SK-N-SH treated with all-trans-retinoic acid at 6 μM for 48 hours (cell line): Measurements from ENCODE around the gene CLUH.

Experiments used
- ATAC-seq: fragments of 200-7000 bp; cut with Tn5 transposase; 3 replicates; pipeline ENCODE4 v1.9.1; 2020; ENCODE audit warnings: mild to moderate bottlenecking, moderate library complexity
- ARNTL ChIP-seq: fragments of 450-650 bp; formaldehyde crosslinking; IDR thresholded peaks from 2 replicates; pipeline ENCODE4 v1.5.0; 2020; ENCODE audit warnings: low read depth, mild to moderate bottlenecking, moderate library complexity, borderline replicate concordance
- BACH2 ChIP-seq: fragments of 250-450 bp; sonication (Bioruptor Pico); IDR thresholded peaks from 2 replicates; pipeline ENCODE4 v1.9.0; 2021; ENCODE audit warnings: mild to moderate bottlenecking, borderline replicate concordance
- CSDC2 ChIP-seq: fragments of 250-450 bp; sonication (Bioruptor Pico); IDR thresholded peaks from 2 replicates; pipeline ENCODE4 v1.5.0; 2020; ENCODE audit warnings: mild to moderate bottlenecking, moderate library complexity
- ESRRG ChIP-seq: fragments of 250-450 bp; sonication (Bioruptor Pico); IDR thresholded peaks from 2 replicates; pipeline ENCODE4 v1.6.1; 2021; ENCODE audit warnings: mild to moderate bottlenecking
- GLIS3 ChIP-seq: fragments of 250-450 bp; sonication (Bioruptor Pico); IDR thresholded peaks from 2 replicates; pipeline ENCODE4 v1.5.0; 2020; ENCODE audit warnings: mild to moderate bottlenecking, moderate library complexity
- ISL1 ChIP-seq: fragments of 250-450 bp; sonication (Bioruptor Pico); IDR thresholded peaks from 2 replicates; pipeline ENCODE4 v2.1.2; 2022; ENCODE audit warnings: mild to moderate bottlenecking, moderate library complexity
- OSR1 ChIP-seq: fragments of 250-450 bp; sonication (Bioruptor Pico); IDR thresholded peaks from 2 replicates; pipeline ENCODE4 v1.8.0; 2022; ENCODE audit warnings: moderate library complexity, mild to moderate bottlenecking, inconsistent platforms
- PPARA ChIP-seq: fragments of 250-450 bp; sonication (Bioruptor Pico); IDR thresholded peaks from 2 replicates; pipeline ENCODE4 v1.5.0; 2020; ENCODE audit warnings: mild to moderate bottlenecking, borderline replicate concordance
- RARB ChIP-seq: fragments of 250-450 bp; sonication (Bioruptor Pico); IDR thresholded peaks from 2 replicates; pipeline ENCODE4 v1.8.0; 2021; ENCODE audit warnings: mild to moderate bottlenecking, moderate library complexity
- SNAI2 ChIP-seq: fragments of 250-450 bp; sonication (Bioruptor Pico); IDR thresholded peaks from 2 replicates; pipeline ENCODE4 v1.5.0; 2020; ENCODE audit warnings: mild to moderate bottlenecking, moderate library complexity
- TCF4 ChIP-seq: fragments of 250-450 bp; sonication (Bioruptor Pico); IDR thresholded peaks from 2 replicates; pipeline ENCODE4 v1.8.0; 2021; ENCODE audit warnings: mild to moderate bottlenecking, moderate library complexity, borderline replicate concordance
- TOX ChIP-seq: fragments of 250-450 bp; sonication (Bioruptor Pico); IDR thresholded peaks from 2 replicates; pipeline ENCODE4 v1.8.0; 2021; ENCODE audit warnings: mild to moderate bottlenecking, moderate library complexity, borderline replicate concordance
- ZC3H10 ChIP-seq: fragments of 250-450 bp; sonication (Bioruptor Pico); IDR thresholded peaks from 2 replicates; pipeline ENCODE4 v1.5.1; 2021; ENCODE audit warnings: mild to moderate bottlenecking, moderate library complexity
- ZFP3 ChIP-seq: fragments of 250-450 bp; sonication (Bioruptor Pico); IDR thresholded peaks from 2 replicates; pipeline ENCODE4 v1.5.0; 2020; ENCODE audit warnings: mild to moderate bottlenecking, moderate library complexity
- ZFP30 ChIP-seq: fragments of 450-650 bp; formaldehyde crosslinking; IDR thresholded peaks from 2 replicates; pipeline ENCODE4 v1.5.0; 2022; ENCODE audit warnings: mild to moderate bottlenecking, moderate library complexity
- ZNF565 ChIP-seq: fragments of 450-650 bp; formaldehyde crosslinking; conservative IDR thresholded peaks from 2 replicates; pipeline ENCODE4 v1.5.0; 2020; ENCODE audit warnings: low read depth, mild to moderate bottlenecking, moderate library complexity
- ZNF8 ChIP-seq: fragments of 450-650 bp; formaldehyde crosslinking; IDR thresholded peaks from 2 replicates; pipeline ENCODE4 v1.5.0; 2020; ENCODE audit warnings: mild to moderate bottlenecking, moderate library complexity
- TF ChIP-seq, protein P1 (sequence below): fragments of 250-450 bp; sonication (Bioruptor Pico); IDR thresholded peaks from 2 replicates; pipeline ENCODE4 v1.8.0; 2021; ENCODE audit warnings: low read depth, mild to moderate bottlenecking, moderate library complexity, borderline replicate concordance
- TF ChIP-seq, protein P2 (sequence below): fragments of 250-450 bp; sonication (Bioruptor Pico); IDR thresholded peaks from 2 replicates; pipeline ENCODE4 v1.5.0; 2020; ENCODE audit warnings: mild to moderate bottlenecking, moderate library complexity
- TF ChIP-seq, protein P3 (sequence below): fragments of 250-450 bp; sonication (Bioruptor Pico); IDR thresholded peaks from 2 replicates; pipeline ENCODE4 v1.5.1; 2021; ENCODE audit warnings: mild to moderate bottlenecking, moderate library complexity
- TF ChIP-seq, protein P4 (sequence below): fragments of 250-450 bp; sonication (Bioruptor Pico); IDR thresholded peaks from 2 replicates; pipeline ENCODE4 v1.5.1; 2020; ENCODE audit warnings: low read depth, mild to moderate bottlenecking, moderate library complexity

CLUH gene

DNA sequence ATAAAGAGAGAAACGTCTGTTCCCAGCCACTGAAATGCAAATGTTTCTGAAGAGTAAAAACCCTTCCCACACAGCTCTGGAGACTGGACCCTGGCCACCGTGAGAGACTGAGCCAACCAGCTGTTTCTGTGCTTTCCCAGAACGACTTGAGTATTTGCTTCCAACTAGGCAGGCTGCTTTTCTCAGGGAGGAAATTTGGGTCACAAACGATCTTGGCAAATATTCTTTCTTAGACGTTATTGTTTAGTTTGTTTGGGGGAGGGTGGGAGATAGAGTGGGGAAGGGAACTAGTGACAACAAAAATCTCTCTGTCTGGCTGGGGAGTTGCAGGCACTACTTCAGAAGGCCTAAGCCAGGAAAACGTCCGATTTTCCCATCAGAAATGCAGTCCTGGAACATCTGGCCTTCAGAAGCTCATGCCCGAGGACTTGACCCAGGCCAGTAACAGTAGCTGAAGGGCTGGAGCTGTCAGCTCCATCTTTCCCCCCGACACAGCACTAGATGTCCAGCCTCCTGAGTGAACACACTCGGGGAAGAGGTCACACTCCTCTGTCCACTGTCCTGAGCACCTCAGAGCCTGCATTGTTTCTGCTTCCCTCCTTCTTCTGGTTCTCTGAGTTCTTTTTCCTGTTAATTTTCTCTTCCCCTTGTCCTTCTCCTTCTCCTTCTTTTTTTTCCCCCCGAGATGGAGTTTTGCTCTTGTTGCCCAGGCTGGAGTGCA, 33.9 kb upstream of the CLUH start:
- no peak for TF ChIP-seq TCF4 (CRISPR knock-in tag)
- no peak for TF ChIP-seq CSDC2 (CRISPR knock-in tag)
- TF ChIP-seq, protein P1, sequence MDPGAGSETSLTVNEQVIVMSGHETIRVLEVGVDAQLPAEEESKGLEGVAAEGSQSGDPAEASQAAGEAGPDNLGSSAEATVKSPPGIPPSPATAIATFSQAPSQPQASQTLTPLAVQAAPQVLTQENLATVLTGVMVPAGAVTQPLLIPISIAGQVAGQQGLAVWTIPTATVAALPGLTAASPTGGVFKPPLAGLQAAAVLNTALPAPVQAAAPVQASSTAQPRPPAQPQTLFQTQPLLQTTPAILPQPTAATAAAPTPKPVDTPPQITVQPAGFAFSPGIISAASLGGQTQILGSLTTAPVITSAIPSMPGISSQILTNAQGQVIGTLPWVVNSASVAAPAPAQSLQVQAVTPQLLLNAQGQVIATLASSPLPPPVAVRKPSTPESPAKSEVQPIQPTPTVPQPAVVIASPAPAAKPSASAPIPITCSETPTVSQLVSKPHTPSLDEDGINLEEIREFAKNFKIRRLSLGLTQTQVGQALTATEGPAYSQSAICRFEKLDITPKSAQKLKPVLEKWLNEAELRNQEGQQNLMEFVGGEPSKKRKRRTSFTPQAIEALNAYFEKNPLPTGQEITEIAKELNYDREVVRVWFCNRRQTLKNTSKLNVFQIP (CRISPR knock-in tag) = no peak
- TF ChIP-seq, all 23 proteins: peak for 0
- ATAC-seq = no peak

DNA sequence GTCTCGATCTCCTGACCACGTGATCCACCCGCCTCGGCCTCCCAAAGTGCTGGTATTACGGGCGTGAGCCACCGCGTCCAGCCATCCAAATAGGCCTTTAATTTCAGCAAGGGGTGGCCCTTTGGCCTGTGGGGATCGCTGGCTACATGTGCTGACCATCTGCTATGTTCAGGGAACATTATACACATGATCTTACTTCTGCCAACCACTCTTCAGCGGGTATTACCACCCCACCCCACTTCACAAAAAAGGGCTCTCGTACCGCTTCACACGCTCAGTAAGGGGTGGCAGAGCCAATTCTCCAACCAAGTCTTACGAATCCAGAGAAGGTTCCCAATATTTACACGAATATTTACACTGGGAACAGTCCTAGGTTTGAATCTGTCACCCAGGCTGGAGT, 26.1 kb upstream of the CLUH start:
- TF ChIP-seq, protein P1 (CRISPR knock-in tag) = no peak
- no peak for TF ChIP-seq ZNF565
- no peak for TF ChIP-seq ZFP3 (CRISPR knock-in tag)
- TF ChIP-seq ISL1 (CRISPR knock-in tag) = no peak
- no peak for TF ChIP-seq ESRRG
- TF ChIP-seq OSR1 (CRISPR knock-in tag) = no peak
- no peak for TF ChIP-seq ARNTL (CRISPR knock-in tag)
- TF ChIP-seq BACH2 = no peak
- TF ChIP-seq GLIS3 (CRISPR knock-in tag) = no peak
- no peak for TF ChIP-seq SNAI2 (CRISPR knock-in tag)
- TF ChIP-seq TOX (CRISPR knock-in tag) = no peak
- TF ChIP-seq TCF4 (CRISPR knock-in tag) = no peak
- TF ChIP-seq ZFP30 (CRISPR knock-in tag) = no peak
- TF ChIP-seq ZNF8 (CRISPR knock-in tag) = no peak
- TF ChIP-seq, protein P2, sequence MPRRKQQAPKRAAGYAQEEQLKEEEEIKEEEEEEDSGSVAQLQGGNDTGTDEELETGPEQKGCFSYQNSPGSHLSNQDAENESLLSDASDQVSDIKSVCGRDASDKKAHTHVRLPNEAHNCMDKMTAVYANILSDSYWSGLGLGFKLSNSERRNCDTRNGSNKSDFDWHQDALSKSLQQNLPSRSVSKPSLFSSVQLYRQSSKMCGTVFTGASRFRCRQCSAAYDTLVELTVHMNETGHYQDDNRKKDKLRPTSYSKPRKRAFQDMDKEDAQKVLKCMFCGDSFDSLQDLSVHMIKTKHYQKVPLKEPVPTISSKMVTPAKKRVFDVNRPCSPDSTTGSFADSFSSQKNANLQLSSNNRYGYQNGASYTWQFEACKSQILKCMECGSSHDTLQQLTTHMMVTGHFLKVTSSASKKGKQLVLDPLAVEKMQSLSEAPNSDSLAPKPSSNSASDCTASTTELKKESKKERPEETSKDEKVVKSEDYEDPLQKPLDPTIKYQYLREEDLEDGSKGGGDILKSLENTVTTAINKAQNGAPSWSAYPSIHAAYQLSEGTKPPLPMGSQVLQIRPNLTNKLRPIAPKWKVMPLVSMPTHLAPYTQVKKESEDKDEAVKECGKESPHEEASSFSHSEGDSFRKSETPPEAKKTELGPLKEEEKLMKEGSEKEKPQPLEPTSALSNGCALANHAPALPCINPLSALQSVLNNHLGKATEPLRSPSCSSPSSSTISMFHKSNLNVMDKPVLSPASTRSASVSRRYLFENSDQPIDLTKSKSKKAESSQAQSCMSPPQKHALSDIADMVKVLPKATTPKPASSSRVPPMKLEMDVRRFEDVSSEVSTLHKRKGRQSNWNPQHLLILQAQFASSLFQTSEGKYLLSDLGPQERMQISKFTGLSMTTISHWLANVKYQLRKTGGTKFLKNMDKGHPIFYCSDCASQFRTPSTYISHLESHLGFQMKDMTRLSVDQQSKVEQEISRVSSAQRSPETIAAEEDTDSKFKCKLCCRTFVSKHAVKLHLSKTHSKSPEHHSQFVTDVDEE (CRISPR knock-in tag) = no peak
- TF ChIP-seq ZC3H10 = no peak
- TF ChIP-seq, protein P3, sequence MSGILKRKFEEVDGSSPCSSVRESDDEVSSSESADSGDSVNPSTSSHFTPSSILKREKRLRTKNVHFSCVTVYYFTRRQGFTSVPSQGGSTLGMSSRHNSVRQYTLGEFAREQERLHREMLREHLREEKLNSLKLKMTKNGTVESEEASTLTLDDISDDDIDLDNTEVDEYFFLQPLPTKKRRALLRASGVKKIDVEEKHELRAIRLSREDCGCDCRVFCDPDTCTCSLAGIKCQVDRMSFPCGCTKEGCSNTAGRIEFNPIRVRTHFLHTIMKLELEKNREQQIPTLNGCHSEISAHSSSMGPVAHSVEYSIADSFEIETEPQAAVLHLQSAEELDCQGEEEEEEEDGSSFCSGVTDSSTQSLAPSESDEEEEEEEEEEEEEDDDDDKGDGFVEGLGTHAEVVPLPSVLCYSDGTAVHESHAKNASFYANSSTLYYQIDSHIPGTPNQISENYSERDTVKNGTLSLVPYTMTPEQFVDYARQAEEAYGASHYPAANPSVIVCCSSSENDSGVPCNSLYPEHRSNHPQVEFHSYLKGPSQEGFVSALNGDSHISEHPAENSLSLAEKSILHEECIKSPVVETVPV (CRISPR knock-in tag) = no peak
- no peak for TF ChIP-seq RARB (CRISPR knock-in tag)
- ATAC-seq = no peak

DNA sequence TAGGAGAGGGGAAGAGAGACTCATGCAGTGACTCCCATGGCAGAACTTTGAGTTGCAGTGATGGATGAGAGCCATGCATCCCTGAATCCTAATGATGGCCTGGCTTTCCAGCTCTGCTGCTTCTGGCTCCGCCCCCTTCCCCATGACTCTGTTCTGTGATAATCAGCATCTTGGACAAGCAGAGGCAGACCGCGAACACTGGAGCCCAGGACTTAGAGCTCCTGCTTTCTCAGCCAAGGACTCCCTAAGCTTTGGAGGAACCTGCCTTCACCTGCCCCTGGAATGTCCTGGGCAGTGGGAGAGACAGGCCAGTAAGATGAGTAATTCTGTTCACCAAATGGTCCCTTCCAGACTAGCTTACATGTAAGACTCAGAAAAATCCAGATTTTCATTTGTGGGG, 25.4 kb upstream of the CLUH start:
- TF ChIP-seq RARB (CRISPR knock-in tag) = no peak
- no peak for TF ChIP-seq BACH2
- no peak for TF ChIP-seq CSDC2 (CRISPR knock-in tag)
- TF ChIP-seq ESRRG = no peak
- TF ChIP-seq TOX (CRISPR knock-in tag) = no peak
- TF ChIP-seq SNAI2 (CRISPR knock-in tag) = no peak
- TF ChIP-seq, protein P4, sequence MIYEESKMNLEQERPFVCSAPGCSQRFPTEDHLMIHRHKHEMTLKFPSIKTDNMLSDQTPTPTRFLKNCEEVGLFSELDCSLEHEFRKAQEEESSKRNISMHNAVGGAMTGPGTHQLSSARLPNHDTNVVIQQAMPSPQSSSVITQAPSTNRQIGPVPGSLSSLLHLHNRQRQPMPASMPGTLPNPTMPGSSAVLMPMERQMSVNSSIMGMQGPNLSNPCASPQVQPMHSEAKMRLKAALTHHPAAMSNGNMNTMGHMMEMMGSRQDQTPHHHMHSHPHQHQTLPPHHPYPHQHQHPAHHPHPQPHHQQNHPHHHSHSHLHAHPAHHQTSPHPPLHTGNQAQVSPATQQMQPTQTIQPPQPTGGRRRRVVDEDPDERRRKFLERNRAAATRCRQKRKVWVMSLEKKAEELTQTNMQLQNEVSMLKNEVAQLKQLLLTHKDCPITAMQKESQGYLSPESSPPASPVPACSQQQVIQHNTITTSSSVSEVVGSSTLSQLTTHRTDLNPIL (CRISPR knock-in tag) = no peak
- TF ChIP-seq, protein P1 (CRISPR knock-in tag) = no peak
- TF ChIP-seq GLIS3 (CRISPR knock-in tag) = no peak
- TF ChIP-seq OSR1 (CRISPR knock-in tag) = no peak
- no peak for TF ChIP-seq ZC3H10
- no peak for TF ChIP-seq PPARA (CRISPR knock-in tag)
- no peak for TF ChIP-seq ZNF8 (CRISPR knock-in tag)
- TF ChIP-seq ARNTL (CRISPR knock-in tag) = no peak
- TF ChIP-seq, protein P3 (CRISPR knock-in tag) = no peak
- TF ChIP-seq ZFP30 (CRISPR knock-in tag) = no peak
- no peak for ATAC-seq
